Heart left ventricle (tissue), 16 donors: ENCODE results near the gene GRIFIN. TPM values are rescaled to one million over a fixed set of nuclear protein-coding genes. Genes with fewer than 3 reads are reported as not detected.

Source experiments
- ATAC-seq, 4 donors: fragments of 200-7000 bp; cut with Tn5 transposase; one replicate each; pipeline ENCODE4 v1.9.1; 2020 to 2022; ENCODE audit warnings: moderate library complexity in 4 of 4, mild to moderate bottlenecking in 3 of 4, moderate number of reproducible peaks in 1 of 4
- DNase-seq, 5 donors: peaks; one replicate each; pipeline ENCODE4 v3.0.0-alpha.2; 2020
- H3K27ac ChIP-seq, 12 donors: fragments of 200-600 bp; sonication (generic) in 4 of 12; one replicate each; pipeline versions ENCODE4 v1.5.0 to v1.8.0; 2016 to 2022; ENCODE audit warnings: mild to moderate bottlenecking in 2 of 12
- H3K27me3 ChIP-seq, 9 donors: fragments of 200-600 bp; sonication (generic) in 2 of 9; one replicate each; pipeline versions ENCODE4 v1.5.1 to v1.8.0; 2016 to 2022; ENCODE audit warnings: mild to moderate bottlenecking in 3 of 9
- H3K36me3 ChIP-seq, 9 donors: fragments of 200-600 bp; sonication (generic) in 2 of 9; one replicate each; pipeline versions ENCODE4 v1.5.0 to v1.8.0; 2018 to 2022; ENCODE audit warnings: mild to moderate bottlenecking in 2 of 9
- H3K4me1 ChIP-seq, 12 donors: fragments of 200-600 bp; sonication (generic) in 4 of 12; one replicate each; pipeline versions ENCODE4 v1.5.0 to v1.8.0; 2016 to 2022; ENCODE audit warnings: mild to moderate bottlenecking in 3 of 12
- H3K4me3 ChIP-seq, 12 donors: fragments of 200-600 bp; sonication (generic) in 4 of 12; one replicate each; pipeline versions ENCODE4 v1.5.0 to v1.8.0; 2017 to 2022; ENCODE audit warnings: mild to moderate bottlenecking in 9 of 12, moderate library complexity in 4 of 12
- H3K9me3 ChIP-seq, 12 donors: fragments of 200-600 bp; sonication (generic) in 4 of 12; one replicate each; pipeline versions ENCODE4 v1.5.0 to v1.8.0; 2016 to 2022; ENCODE audit warnings: mild to moderate bottlenecking in 1 of 12
- POLR2A ChIP-seq, 2 donors: fragments of 450-650 bp; IDR thresholded peaks; one replicate each; pipeline ENCODE4 v1.6.1; 2017; ENCODE audit warnings: antibody characterized with exemption in 2 of 2, mild to moderate bottlenecking in 2 of 2, moderate library complexity in 2 of 2
- WGBS, 4 donors: extraction: QIAGEN DNeasy Blood & Tissue Kit in 2 of 4; methylation state at CpG; one replicate each; pipeline versions ENCODE4 v1.1.5 to v1.1.7; 2013 to 2018; 5-methylcytosine and 5-hydroxymethylcytosine counted together
- intact Hi-C, 10 donors: fragments of 100-400 bp; cut with DNase I; formaldehyde crosslinking; loops; one replicate each; pipeline versions ENCODE4 v1.11.1 to v1.14.2; 2022
- polyA plus RNA-seq, 2 donors: library from polyadenylated mRNA; stranded (reverse); fragments of 200-250 nt; gene quantifications; one replicate each; pipeline ENCODE4 v1.2.3, GENCODE V29; 2013
- total RNA-seq, 9 donors: library from RNA; depleted of rRNA in 2 of 9; stranded (reverse); fragments of >200 nt in 2 of 9; fragmentation: NEBNext Ultra II Directional in 3 of 9; extraction: Animal tissue kit (Norgen Biotek cat#: 25700) in 3 of 9; gene quantifications; one replicate each; pipeline versions ENCODE4 v1.1.0 to v1.2.4, GENCODE V29; 2016 to 2023
- TF ChIP-seq, protein P1 (sequence below), 12 donors: fragments of 200-600 bp; sonication (generic) in 4 of 12; IDR thresholded peaks; one replicate each; pipeline versions ENCODE4 v1.5.0 to v1.8.0; 2018 to 2022; ENCODE audit warnings: antibody characterized with exemption in 12 of 12, mild to moderate bottlenecking in 5 of 12
- donor health status: ischemic (EF 13 %, LVEDD 7.1; RV severe dilation, severe dysfunction).
- donor health status: healthy with polysubstance abuse.
- donor health status: DM: no; HTN: yes; CAD: no.
- donor health status: DM: no; HTN: no; CAD: no.
- donor health status: ischemic (EF 25% LVEDD 6.9; RV normal size, moderate dysfunction).
- donor health status: ischemic (EF 25% LVEDD 5.7; RV mildly dilated, moderate dysfunction).
- donor health status: healthy.
- donor health status: DM: yes; HTN: yes; CAD: no.
- donor health status: ischemic (EF 35%, LVEDD 5.7; RV mildly dilated, moderate dysfunction).
- donor health status: nonischemic (EF 11% LVEDD 7.7; RV severe dilation, severe dysfunction).
- donor health status: DM: yes; HTN: yes; CAD: no.
- donor health status: PGD.
- donor health status: ischemic (EF 29% LVEDD 5.4; RV normal size, mild dysfunction).
- donor health status: nonischemic (EF 23%, LVEDD 6.1; RV moderate dilation, normal function).

The GRIFIN gene
- total and polyA plus RNA-seq, 11 donors: not detected

DNA sequence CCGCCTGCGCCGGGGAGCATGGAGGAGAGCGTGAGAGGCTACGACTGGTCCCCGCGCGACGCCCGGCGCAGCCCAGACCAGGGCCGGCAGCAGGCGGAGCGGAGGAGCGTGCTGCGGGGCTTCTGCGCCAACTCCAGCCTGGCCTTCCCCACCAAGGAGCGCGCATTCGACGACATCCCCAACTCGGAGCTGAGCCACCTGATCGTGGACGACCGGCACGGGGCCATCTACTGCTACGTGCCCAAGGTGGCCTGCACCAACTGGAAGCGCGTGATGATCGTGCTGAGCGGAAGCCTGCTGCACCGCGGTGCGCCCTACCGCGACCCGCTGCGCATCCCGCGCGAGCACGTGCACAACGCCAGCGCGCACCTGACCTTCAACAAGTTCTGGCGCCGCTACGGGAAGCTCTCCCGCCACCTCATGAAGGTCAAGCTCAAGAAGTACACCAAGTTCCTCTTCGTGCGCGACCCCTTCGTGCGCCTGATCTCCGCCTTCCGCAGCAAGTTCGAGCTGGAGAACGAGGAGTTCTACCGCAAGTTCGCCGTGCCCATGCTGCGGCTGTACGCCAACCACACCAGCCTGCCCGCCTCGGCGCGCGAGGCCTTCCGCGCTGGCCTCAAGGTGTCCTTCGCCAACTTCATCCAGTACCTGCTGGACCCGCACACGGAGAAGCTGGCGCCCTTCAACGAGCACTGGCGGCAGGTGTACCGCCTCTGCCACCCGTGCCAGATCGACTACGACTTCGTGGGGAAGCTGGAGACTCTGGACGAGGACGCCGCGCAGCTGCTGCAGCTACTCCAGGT, 43.1 kb downstream of the GRIFIN start:
- no peak for TF ChIP-seq POLR2A (IDR thresholded peaks at IDR 0.05)
- TF ChIP-seq, protein P1, sequence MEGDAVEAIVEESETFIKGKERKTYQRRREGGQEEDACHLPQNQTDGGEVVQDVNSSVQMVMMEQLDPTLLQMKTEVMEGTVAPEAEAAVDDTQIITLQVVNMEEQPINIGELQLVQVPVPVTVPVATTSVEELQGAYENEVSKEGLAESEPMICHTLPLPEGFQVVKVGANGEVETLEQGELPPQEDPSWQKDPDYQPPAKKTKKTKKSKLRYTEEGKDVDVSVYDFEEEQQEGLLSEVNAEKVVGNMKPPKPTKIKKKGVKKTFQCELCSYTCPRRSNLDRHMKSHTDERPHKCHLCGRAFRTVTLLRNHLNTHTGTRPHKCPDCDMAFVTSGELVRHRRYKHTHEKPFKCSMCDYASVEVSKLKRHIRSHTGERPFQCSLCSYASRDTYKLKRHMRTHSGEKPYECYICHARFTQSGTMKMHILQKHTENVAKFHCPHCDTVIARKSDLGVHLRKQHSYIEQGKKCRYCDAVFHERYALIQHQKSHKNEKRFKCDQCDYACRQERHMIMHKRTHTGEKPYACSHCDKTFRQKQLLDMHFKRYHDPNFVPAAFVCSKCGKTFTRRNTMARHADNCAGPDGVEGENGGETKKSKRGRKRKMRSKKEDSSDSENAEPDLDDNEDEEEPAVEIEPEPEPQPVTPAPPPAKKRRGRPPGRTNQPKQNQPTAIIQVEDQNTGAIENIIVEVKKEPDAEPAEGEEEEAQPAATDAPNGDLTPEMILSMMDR (IDR thresholded peaks at IDR 0.05): no peak

DNA sequence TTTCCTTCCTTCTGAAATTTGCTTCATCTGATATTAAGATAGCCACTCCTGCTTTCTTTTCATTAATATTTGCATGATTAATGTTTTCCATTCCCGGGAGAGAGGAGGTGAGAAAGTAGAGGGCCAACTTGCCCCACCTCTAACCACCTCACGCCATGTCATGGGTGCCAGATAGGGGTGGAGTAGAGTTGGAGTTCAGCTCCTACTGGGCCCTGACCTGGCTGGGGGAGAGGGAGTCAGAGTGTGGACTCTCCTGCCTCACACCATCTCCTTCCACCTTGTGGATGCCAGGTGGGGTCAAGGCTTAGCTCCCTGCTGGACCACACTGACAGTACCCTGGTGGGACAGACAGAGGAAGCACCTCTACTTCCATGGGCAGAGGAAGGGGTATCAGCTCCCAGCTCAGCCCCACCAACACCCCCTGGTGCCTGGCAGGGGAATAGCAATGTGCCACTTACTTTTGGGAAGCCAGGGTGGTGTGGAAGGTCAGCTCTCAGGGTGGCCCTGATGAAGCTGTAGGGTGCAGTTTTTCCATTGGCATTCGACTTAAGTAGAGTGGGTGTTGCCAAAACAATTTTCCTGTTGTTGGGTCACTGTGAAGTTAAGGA, 44.8 kb downstream of the GRIFIN start:
- TF ChIP-seq, protein P1 (IDR thresholded peaks at IDR 0.05): peak in 8 of 12 donors; percentile 18 to 39 (median 27)
- no peak for TF ChIP-seq POLR2A (IDR thresholded peaks at IDR 0.05)
- Histone ChIP-seq H3K27me3 (no peaks in the 10 kb centered on the region), H3K36me3 (peaks cover 0 to 42% (median 34%) of the 10 kb centered on the region in 9 donors), H3K27ac (no peak overlapping the region), H3K4me3 (no peak overlapping the region), H3K9me3 (peaks cover 0 to 14% (median 6%) of the 10 kb centered on the region in 12 donors), H3K4me1 (peaks cover 0 to 7% (median 0%) of the 10 kb centered on the region in 12 donors)
- 85 to 90% (median 87%) methylated on average over 3 of the region's 3 CpGs for WGBS, 4 donors
- no peak for ATAC-seq
- no peak for DNase-seq
- intact Hi-C loops: no loop called here

More for the DNA sequence above, 43.1 kb downstream of the GRIFIN start:
- H3K4me3 ChIP-seq: no peak overlapping the region
- no peak for DNase-seq
- peaks cover 0 to 14% (median 6%) of the 10 kb centered on the region in 12 donors for H3K9me3 ChIP-seq
- no peak overlapping the region for H3K27ac ChIP-seq
- no peaks in the 10 kb centered on the region for H3K27me3 ChIP-seq
- WGBS, 4 donors: 97 to 98% (median 98%) methylated on average over 65 to 85 of the region's 85 CpGs
- H3K36me3 ChIP-seq: peaks cover 0 to 48% (median 34%) of the 10 kb centered on the region in 9 donors
- intact Hi-C loops: no loop called here
- peaks cover 0 to 17% (median 4%) of the 10 kb centered on the region in 12 donors for H3K4me1 ChIP-seq
- peak in 1 of 4 donors; percentile 23 for ATAC-seq

DNA sequence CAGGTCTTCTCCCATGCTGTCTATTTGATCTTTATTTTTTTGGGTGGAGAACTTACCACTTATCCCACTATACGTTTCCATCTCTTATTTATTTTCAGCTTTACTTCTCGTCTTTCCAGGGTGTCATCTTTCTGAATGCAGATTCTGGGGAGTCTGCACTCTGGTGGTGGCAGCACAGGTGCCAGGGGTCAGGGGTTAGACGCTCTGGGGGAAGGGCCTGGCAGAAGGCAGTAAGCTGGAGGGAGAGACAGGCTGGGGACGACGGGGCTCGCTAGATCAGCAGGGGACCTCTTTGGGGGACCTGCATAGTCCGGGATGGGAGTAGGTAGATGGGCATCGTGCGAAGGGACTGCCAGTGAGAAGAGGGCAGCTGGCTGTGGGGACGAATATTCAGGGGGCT, 50.4 kb downstream of the GRIFIN start:
- Histone ChIP-seq H3K4me3 (no peak overlapping the region), H3K4me1 (no peaks in the 10 kb centered on the region), H3K36me3 (peaks cover 0 to 4% (median 0%) of the 10 kb centered on the region in 9 donors), H3K9me3 (peaks cover 0 to 6% (median 1%) of the 10 kb centered on the region in 12 donors), H3K27me3 (no peaks in the 10 kb centered on the region), H3K27ac (no peak overlapping the region)
- intact Hi-C loops: no loop called here
- TF ChIP-seq, protein P1 (IDR thresholded peaks at IDR 0.05): no peak
- no peak for TF ChIP-seq POLR2A (IDR thresholded peaks at IDR 0.05)
- no peak for ATAC-seq
- no peak for DNase-seq
- 88 to 92% (median 91%) methylated on average over 10 of the region's 10 CpGs for whole genome bisulfite sequencing, 4 donors

Other genes with a start within 250 kb of the GRIFIN start
- 10 to 100 TPM; 11.1 to 29.7 (median 19.3) TPM for gene MAD1L1, start 243.5 kb downstream of the GRIFIN start, total RNA-seq
- gene MAD1L1, start 243.5 kb downstream of the GRIFIN start, polyA plus RNA-seq: 10 to 100 TPM; 21.8 to 25.3 TPM
- gene MRM2, start 234.2 kb downstream of the GRIFIN start, total RNA-seq: 10 to 100 TPM; 14.2 to 22.3 (median 20.3) TPM
- 10 to 100 TPM; 18.8 to 31.5 TPM for gene MRM2, start 234.2 kb downstream of the GRIFIN start, polyA plus RNA-seq
- 10 to 100 TPM in 8 of 9 donors, 1 to 10 TPM in 1; 9.8 to 18.4 (median 12.1) TPM for gene NUDT1, start 234.2 kb downstream of the GRIFIN start, total RNA-seq
- 10 to 100 TPM; 18.9 to 23.7 TPM for gene NUDT1, start 234.2 kb downstream of the GRIFIN start, polyA plus RNA-seq
- 10 to 100 TPM in 7 of 9 donors, 1 to 10 TPM in 2; 5.4 to 44.6 (median 21.5) TPM for gene SNX8, start 162.0 kb downstream of the GRIFIN start, total RNA-seq
- 10 to 100 TPM; 16.7 to 19.4 TPM for gene SNX8, start 162.0 kb downstream of the GRIFIN start, polyA plus RNA-seq
- gene EIF3B, start 121.6 kb downstream of the GRIFIN start, total RNA-seq: 10 to 100 TPM; 57.4 to 95.7 (median 72.4) TPM
- gene EIF3B, start 121.6 kb downstream of the GRIFIN start, polyA plus RNA-seq: 100 to 1,000 TPM in 1 of 2 donors, 10 to 100 TPM in 1; 35.4 to 114 TPM
- gene CHST12, start 72.8 kb downstream of the GRIFIN start, total RNA-seq: 10 to 100 TPM; 12.7 to 20.7 (median 15.6) TPM
- gene CHST12, start 72.8 kb downstream of the GRIFIN start, polyA plus RNA-seq: 10 to 100 TPM; 12.5 to 14.7 TPM
- 10 to 100 TPM in 3 of 9 donors, 1 to 10 TPM in 6; 3.1 to 22.8 (median 7.7) TPM for gene LFNG, start 43.4 kb upstream of the GRIFIN start, total RNA-seq
- 1 to 10 TPM; 5.4 to 5.7 TPM for gene LFNG, start 43.4 kb upstream of the GRIFIN start, polyA plus RNA-seq
- gene BRAT1, start 79.1 kb upstream of the GRIFIN start, total RNA-seq: 10 to 100 TPM; 10.9 to 27.8 (median 14.9) TPM
- 10 to 100 TPM; 13.8 to 17.8 TPM for gene BRAT1, start 79.1 kb upstream of the GRIFIN start, polyA plus RNA-seq
- gene IQCE, start 82.6 kb upstream of the GRIFIN start, total RNA-seq: 10 to 100 TPM in 5 of 9 donors, 1 to 10 TPM in 4; 8.0 to 14.1 (median 10.3) TPM
- gene IQCE, start 82.6 kb upstream of the GRIFIN start, polyA plus RNA-seq: 10 to 100 TPM in 1 of 2 donors, 1 to 10 TPM in 1; 5.0 to 10.8 TPM
- gene TTYH3, start 155.6 kb upstream of the GRIFIN start, total RNA-seq: 100 to 1,000 TPM in 1 of 9 donors, 10 to 100 TPM in 7, 1 to 10 TPM in 1; 8.5 to 104 (median 12.8) TPM
- 10 to 100 TPM in 1 of 2 donors, 1 to 10 TPM in 1; 5.7 to 14.8 TPM for gene TTYH3, start 155.6 kb upstream of the GRIFIN start, polyA plus RNA-seq
- under 1 TPM in 3 of 9 donors, not detected in 6; 0.05 to 0.48 (median 0.10) TPM for gene AMZ1, start 211.8 kb upstream of the GRIFIN start, total RNA-seq
- gene AMZ1, start 211.8 kb upstream of the GRIFIN start, polyA plus RNA-seq: under 1 TPM; 0.01 to 0.04 TPM